Endothelial cell of umbilical vein (primary cell): Measurements from ENCODE around the gene RPL3. TPM values are rescaled to one million over a fixed set of nuclear protein-coding genes. Genes with fewer than 3 reads are reported as not detected.

Experiments used
- BruUV-seq: library from RNA; stranded (reverse); fragments of 400-500 nt; replicated peaks from 2 replicates; lab custom pipeline; 2021; lab: Mats Ljungman, UMichigan
- CTCF ChIA-PET: fragments of 300-600, 350-600 bp; sonication (Branson Sonifier 250); formaldehyde crosslinking; loops from one replicate; lab custom pipeline; 2021; ENCODE audit warnings: antibody characterized with exemption, inconsistent platforms; lab: Charles Lee
- POLR2A ChIA-PET: fragments of 300-600, 350-600 bp; sonication (Branson Sonifier 250); formaldehyde crosslinking; loops from one replicate; lab custom pipeline; 2021; ENCODE audit warnings: antibody characterized with exemption, inconsistent platforms; lab: Charles Lee
- DNase-seq: peaks from one replicate; pipeline ENCODE4 v3.0.0-alpha.2; 2011; ENCODE audit warnings: low read depth, low spot score
- FAIRE-seq: peaks from 2 replicates; lab custom pipeline; 2011; peaks lifted over from hg19 to GRCh38; lab: Jason Lieb, UNC
- H2AFZ ChIP-seq: 2 replicates; pipeline ENCODE4 v1.6.0; 2012; ENCODE audit warnings: low read depth, low read length, control low read depth, inconsistent platforms
- H3K27ac ChIP-seq: 2 replicates; pipeline ENCODE4 v1.5.1; 2011; ENCODE audit warnings: low read depth, mild to moderate bottlenecking, control low read depth, low read length, moderate library complexity; ENCODE audit not compliant: insufficient read depth
- H3K27me3 ChIP-seq, 2 experiments: 2 replicates each; pipeline versions ENCODE4 v1.6.0 to v1.6.1; 2011; ENCODE audit warnings: low read length in 2 of 2, mixed read lengths in 1 of 2; ENCODE audit not compliant: control insufficient read depth in 2 of 2, insufficient read depth in 2 of 2
- H3K36me3 ChIP-seq, 2 experiments: 2 replicates in 1 of 2; 3 replicates in 1 of 2; pipeline ENCODE4 v1.5.1; 2011; ENCODE audit warnings: low read length in 2 of 2, mild to moderate bottlenecking in 1 of 2, moderate library complexity in 1 of 2; ENCODE audit not compliant: control insufficient read depth in 2 of 2, insufficient read depth in 2 of 2; ENCODE audit errors: extremely low read depth in 1 of 2
- H3K4me1 ChIP-seq: 3 replicates; pipeline ENCODE4 v1.5.1; 2011; ENCODE audit warnings: mild to moderate bottlenecking, low read length; ENCODE audit not compliant: control insufficient read depth, insufficient read depth; ENCODE audit errors: extremely low read depth
- H3K4me2 ChIP-seq: 2 replicates; pipeline ENCODE4 v1.6.1; 2011; ENCODE audit warnings: low read length, control low read depth, mixed read lengths; ENCODE audit not compliant: insufficient read depth
- H3K4me3 ChIP-seq, 3 experiments: fragments of 200-600 bp in 1 of 3; sonication (generic), shearing (Covaris generic) in 1 of 3; replicated peaks in 1 of 3; 2 replicates each; pipeline ENCODE4 v1.5.1; 2011 to 2016; ENCODE audit warnings: control low read depth in 3 of 3, low read length in 3 of 3, mild to moderate bottlenecking in 2 of 3, inconsistent platforms in 1 of 3, low read depth in 1 of 3, moderate library complexity in 1 of 3; ENCODE audit not compliant: insufficient read depth in 1 of 3
- H3K79me2 ChIP-seq: 2 replicates; pipeline ENCODE4 v1.6.0; 2012; ENCODE audit warnings: low read length, inconsistent platforms; ENCODE audit not compliant: control insufficient read depth, insufficient read depth
- H3K9ac ChIP-seq: replicated peaks from 2 replicates; pipeline ENCODE3; 2011; ENCODE audit warnings: low read length, control low read depth; ENCODE audit not compliant: insufficient read depth; ENCODE audit errors: extremely low read depth
- H3K9me1 ChIP-seq: replicated peaks from 3 replicates; pipeline ENCODE4 v1.6.0; 2011; ENCODE audit warnings: mild to moderate bottlenecking, low read length; ENCODE audit not compliant: control insufficient read depth, insufficient read depth; ENCODE audit errors: extremely low read depth
- H3K9me3 ChIP-seq: replicated peaks from 2 replicates; pipeline ENCODE4 v1.5.1; 2012; ENCODE audit warnings: low read length, inconsistent platforms; ENCODE audit not compliant: control insufficient read depth, insufficient read depth
- H4K20me1 ChIP-seq: replicated peaks from 2 replicates; pipeline ENCODE3; 2011; ENCODE audit warnings: mild to moderate bottlenecking, low read length; ENCODE audit not compliant: control insufficient read depth, insufficient read depth; ENCODE audit errors: extremely low read depth
- EZH2 ChIP-seq: IDR thresholded peaks from 2 replicates; pipeline ENCODE4 v1.6.1; 2012; ENCODE audit warnings: borderline replicate concordance, low read depth, mild to moderate bottlenecking, moderate library complexity, low read length, inconsistent platforms; ENCODE audit not compliant: severe bottlenecking
- FOS ChIP-seq: IDR thresholded peaks from 2 replicates; pipeline ENCODE4 v1.6.1; 2011; ENCODE audit warnings: mild to moderate bottlenecking, low read length, moderate library complexity, borderline replicate concordance; ENCODE audit not compliant: insufficient read depth
- GATA2 ChIP-seq: IDR thresholded peaks from 2 replicates; pipeline ENCODE4 v1.7.0; 2011; ENCODE audit warnings: low read depth, mild to moderate bottlenecking, moderate library complexity, mixed read lengths, low read length; ENCODE audit not compliant: insufficient read length, insufficient read depth
- JUN ChIP-seq: IDR thresholded peaks from 2 replicates; pipeline ENCODE4 v1.6.1; 2011; ENCODE audit warnings: borderline replicate concordance, low read depth; ENCODE audit not compliant: insufficient read length, insufficient read depth
- MYC ChIP-seq: IDR thresholded peaks from one replicate; pipeline ENCODE4 v1.6.1; 2011; ENCODE audit warnings: mild to moderate bottlenecking, low read depth, low read length
- POLR2A ChIP-seq: IDR thresholded peaks from 2 replicates; pipeline ENCODE4 v1.6.1; 2012; ENCODE audit warnings: low read depth, mild to moderate bottlenecking, control low read depth, low read length
- POLR2AphosphoS5 ChIP-seq: IDR thresholded peaks from 2 replicates; pipeline ENCODE4 v1.6.1; 2012; ENCODE audit warnings: low read depth, mild to moderate bottlenecking, control low read depth, low read length, moderate library complexity; ENCODE audit not compliant: insufficient read depth
- dilution Hi-C: fragments of 300-500 bp; cut with MboI; formaldehyde crosslinking; loops from one replicate; pipeline ENCODE4 v1.15.0; 2019; ENCODE audit warnings: low sequenced_read_pairs; ENCODE audit not compliant: extremely low pct_ligation_motif_present
- intact Hi-C: fragments of 100-400 bp; cut with micrococcal nuclease; formaldehyde crosslinking; loops from one replicate; pipeline ENCODE4 v1.10.0; 2022
- polyA plus RNA-seq, 4 experiments: library from polyadenylated mRNA; depleted of rRNA in 3 of 4; stranded (reverse) in 3 of 4; unstranded in 1 of 4; fragments of >200 nt; gene quantifications; 2 replicates each; pipeline versions ENCODE4 v1.2.1 to v1.2.3, GENCODE V29; 2011 to 2012; ENCODE audit warnings: missing spikeins in 1 of 4
- total RNA-seq: library from RNA; stranded (reverse); gene quantifications from 2 replicates; pipeline ENCODE4 v1.2.3, GENCODE V29; 2021
- TF ChIP-seq, protein P1 (sequence below): IDR thresholded peaks from 2 replicates; pipeline ENCODE4 v1.6.1; 2011; ENCODE audit not compliant: insufficient read depth, insufficient read length
- TF ChIP-seq, protein P2 (sequence below), 2 donors: IDR thresholded peaks; 1 replicate in 1 of 2; 2 replicates in 1 of 2; pipeline ENCODE4 v1.5.1; 2011; ENCODE audit warnings: low read length in 2 of 2, mild to moderate bottlenecking in 2 of 2, moderate library complexity in 2 of 2, control low read depth in 1 of 2, inconsistent platforms in 1 of 2, low read depth in 1 of 2; ENCODE audit not compliant: insufficient read depth in 1 of 2; ENCODE audit errors: extremely low read depth in 1 of 2

RPL3 gene
- total and polyA plus RNA-seq, 2 donors (not counting 3 experiments of a cell fraction or from before 2014, with no cell fraction given): 1,954 to 4,065 TPM

DNA sequence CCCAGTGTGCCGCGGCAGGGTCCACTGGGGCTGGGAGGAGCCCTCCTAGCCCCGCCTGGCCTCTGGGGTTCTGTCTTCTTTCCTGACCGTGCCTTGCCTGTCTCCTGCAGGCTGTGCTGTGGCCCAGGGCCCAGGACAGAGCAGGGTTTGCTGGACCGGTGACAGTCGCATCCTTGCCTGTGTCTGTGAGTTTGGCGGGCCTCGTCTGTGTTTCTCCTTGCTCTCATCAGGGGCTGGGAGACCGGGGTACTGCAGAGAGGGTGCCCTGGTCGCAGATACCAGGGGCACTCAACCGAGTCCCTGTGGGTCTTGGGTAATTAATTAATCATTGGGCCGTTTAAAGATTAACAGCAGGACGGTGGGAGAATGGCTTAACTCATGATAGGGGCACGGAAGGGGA lies 29.9 kb downstream of the RPL3 start:
- intact Hi-C loops (no loop called here), dilution Hi-C loops (no loop called here)
- Histone ChIP-seq H2AFZ (no peak overlapping the region), H3K79me2 (no peaks in the 10 kb centered on the region), H3K9me1 (no peaks in the 10 kb centered on the region), H3K4me3 (no peak overlapping the region), H3K27ac (no peak overlapping the region), H3K4me2 (no peak overlapping the region), H3K27me3 (no peaks in the 10 kb centered on the region), H3K4me1 (peaks cover 15% of the 10 kb centered on the region), H3K9ac (no peak overlapping the region), H3K36me3 (no peaks in the 10 kb centered on the region), H4K20me1 (no peaks in the 10 kb centered on the region), H3K9me3 (no peaks in the 10 kb centered on the region)
- TF ChIP-seq, protein P1, sequence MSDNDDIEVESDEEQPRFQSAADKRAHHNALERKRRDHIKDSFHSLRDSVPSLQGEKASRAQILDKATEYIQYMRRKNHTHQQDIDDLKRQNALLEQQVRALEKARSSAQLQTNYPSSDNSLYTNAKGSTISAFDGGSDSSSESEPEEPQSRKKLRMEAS: no peak
- TF ChIP-seq FOS: no peak
- no peak for TF ChIP-seq MYC
- no peak for TF ChIP-seq POLR2AphosphoS5
- no peak for TF ChIP-seq EZH2
- TF ChIP-seq GATA2: no peak
- no peak for TF ChIP-seq POLR2A
- no peak for TF ChIP-seq JUN
- TF ChIP-seq, protein P2, sequence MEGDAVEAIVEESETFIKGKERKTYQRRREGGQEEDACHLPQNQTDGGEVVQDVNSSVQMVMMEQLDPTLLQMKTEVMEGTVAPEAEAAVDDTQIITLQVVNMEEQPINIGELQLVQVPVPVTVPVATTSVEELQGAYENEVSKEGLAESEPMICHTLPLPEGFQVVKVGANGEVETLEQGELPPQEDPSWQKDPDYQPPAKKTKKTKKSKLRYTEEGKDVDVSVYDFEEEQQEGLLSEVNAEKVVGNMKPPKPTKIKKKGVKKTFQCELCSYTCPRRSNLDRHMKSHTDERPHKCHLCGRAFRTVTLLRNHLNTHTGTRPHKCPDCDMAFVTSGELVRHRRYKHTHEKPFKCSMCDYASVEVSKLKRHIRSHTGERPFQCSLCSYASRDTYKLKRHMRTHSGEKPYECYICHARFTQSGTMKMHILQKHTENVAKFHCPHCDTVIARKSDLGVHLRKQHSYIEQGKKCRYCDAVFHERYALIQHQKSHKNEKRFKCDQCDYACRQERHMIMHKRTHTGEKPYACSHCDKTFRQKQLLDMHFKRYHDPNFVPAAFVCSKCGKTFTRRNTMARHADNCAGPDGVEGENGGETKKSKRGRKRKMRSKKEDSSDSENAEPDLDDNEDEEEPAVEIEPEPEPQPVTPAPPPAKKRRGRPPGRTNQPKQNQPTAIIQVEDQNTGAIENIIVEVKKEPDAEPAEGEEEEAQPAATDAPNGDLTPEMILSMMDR (IDR thresholded peaks at IDR 0.05; ENCODE audit: extremely low read depth in 1 of 2, insufficient read depth in 1 of 2, low read depth in 1 of 2, low read length in 2 of 2): no peak
- ChIA-PET POLR2A (no interaction called here), CTCF (no interaction called here)
- BruUV-seq: no TSS peak
- FAIRE-seq (no peak), DNase-seq (no peak)
